Astrocyte of the hippocampus (primary cell): ENCODE results near the gene B4GALT3.

ENCODE experiments used
- DNase-seq: peaks from one replicate; pipeline ENCODE4 v3.0.0; 2011; ENCODE audit warnings: low read depth, low spot score

The B4GALT3 gene

GRCh38 chr1:161188381-161188780 lies 11.1 kb upstream of the B4GALT3 start:
- no peak for DNase-seq

GRCh38 chr1:161187311-161187710 lies 10.0 kb upstream of the B4GALT3 start:
- no peak for DNase-seq

GRCh38 chr1:161185732-161186311 lies 8.5 kb upstream of the B4GALT3 start:
- no peak for DNase-seq

- peak; percentile 68 for DNase-seq
Measured at GRCh38 chr1:161185282-161185682, 8.0 kb upstream of the B4GALT3 start.

GRCh38 chr1:161182214-161182613 lies 4.9 kb upstream of the B4GALT3 start:
- DNase-seq = no peak

GRCh38 chr1:161180639-161181038 lies 3.3 kb upstream of the B4GALT3 start:
- no peak for DNase-seq

GRCh38 chr1:161179698-161180097 lies 2.4 kb upstream of the B4GALT3 start:
- DNase-seq = no peak

- no peak for DNase-seq
Measured at GRCh38 chr1:161177936-161178244, 583 bp upstream of the B4GALT3 start.

GRCh38 chr1:161176468-161177111 lies 717 bp downstream of the B4GALT3 start:
- no peak for DNase-seq

- DNase-seq = no peak
Measured at GRCh38 chr1:161175771-161176453, 1.4 kb downstream of the B4GALT3 start.

- no peak for DNase-seq
Measured at GRCh38 chr1:161174911-161175310, 2.4 kb downstream of the B4GALT3 start.

GRCh38 chr1:161173711-161174110 lies 3.6 kb downstream of the B4GALT3 start:
- no peak for DNase-seq

- peak; percentile 39 for DNase-seq
Measured at GRCh38 chr1:161172776-161173376, 4.4 kb downstream of the B4GALT3 start.

- no peak for DNase-seq
Measured at GRCh38 chr1:161172349-161172748, 5.0 kb downstream of the B4GALT3 start.

- no peak for DNase-seq
Measured at GRCh38 chr1:161171696-161172095, 5.6 kb downstream of the B4GALT3 start.

- no peak for DNase-seq
Measured at GRCh38 chr1:161171191-161171590, 6.1 kb downstream of the B4GALT3 start.

GRCh38 chr1:161168906-161169305 lies 8.4 kb downstream of the B4GALT3 start:
- no peak for DNase-seq

GRCh38 chr1:161166669-161167548 lies 10.4 kb downstream of the B4GALT3 start:
- DNase-seq = peak; percentile 33

GRCh38 chr1:161165742-161166668 lies 11.3 kb downstream of the B4GALT3 start, which contains the start of gene PPOX:
Gene PPOX, plus strand, starts transcription at chr1:161166426. Its CDS starts 422 bp downstream, at chr1:161166848.
- DNase-seq = peak; percentile 99

- no peak for DNase-seq
Measured at GRCh38 chr1:161164901-161165610, 12.3 kb downstream of the B4GALT3 start.
